GM19099 (cell line): ENCODE measurements around the gene PIGB.

ENCODE experiments used
- POLR2A ChIP-seq: IDR thresholded peaks from 3 replicates; pipeline ENCODE4 v1.6.1; 2011; ENCODE audit warnings: low read depth; ENCODE audit not compliant: insufficient read length; ENCODE audit errors: extremely low read depth

The PIGB gene

GRCh38 chr15:55349282-55349681, 30.3 kb downstream of the PIGB start:
- TF ChIP-seq POLR2A = no peak

GRCh38 chr15:55353025-55353424, 34.0 kb downstream of the PIGB start:
- TF ChIP-seq POLR2A = no peak

DNA sequence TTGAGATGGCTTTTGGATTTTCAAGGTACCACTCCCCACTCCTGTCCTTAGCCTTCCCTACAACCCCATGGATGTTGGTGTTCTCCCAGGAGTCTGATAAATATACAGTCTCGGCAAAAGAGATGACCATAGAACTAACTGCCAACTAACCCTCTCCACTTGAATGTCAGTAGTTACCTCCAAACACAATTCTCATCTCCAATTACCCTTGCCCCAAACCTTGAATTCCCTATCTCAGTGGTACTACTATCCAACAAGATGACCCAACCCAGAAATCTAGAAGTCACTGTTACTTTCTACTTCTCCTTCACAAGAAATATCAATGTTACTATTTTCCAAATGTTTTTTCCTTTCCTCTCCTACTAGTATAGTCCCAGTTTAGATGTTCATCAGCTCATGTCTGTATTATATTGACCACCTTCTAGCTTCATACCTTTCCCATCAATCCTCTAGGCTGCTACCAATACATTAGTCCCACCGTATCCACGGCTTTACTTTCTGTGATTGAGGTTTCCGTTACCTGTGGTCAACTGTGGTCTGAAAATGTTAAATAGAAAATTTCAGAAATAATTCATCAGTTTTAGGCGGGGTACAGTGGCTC, 38.1 kb downstream of the PIGB start:
- no peak for TF ChIP-seq POLR2A

DNA sequence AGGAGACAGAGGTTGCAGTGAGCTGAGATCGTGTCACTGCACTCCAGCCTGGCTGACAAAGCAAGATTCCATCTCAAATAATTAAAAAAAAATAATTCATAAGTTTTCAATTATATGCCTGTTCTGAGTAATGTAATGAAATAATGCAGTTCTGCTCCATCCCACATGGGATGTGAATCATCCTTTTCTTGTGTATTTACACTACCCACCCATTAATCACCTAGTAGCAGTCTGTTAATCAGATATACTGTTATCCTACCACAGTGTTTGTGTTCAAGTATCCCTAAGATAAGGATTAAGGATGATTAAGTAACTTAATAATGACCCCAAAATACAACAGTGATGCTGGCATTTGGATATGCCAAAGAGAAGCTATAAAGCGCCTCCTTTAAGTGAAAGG, 38.8 kb downstream of the PIGB start:
- no peak for TF ChIP-seq POLR2A

DNA sequence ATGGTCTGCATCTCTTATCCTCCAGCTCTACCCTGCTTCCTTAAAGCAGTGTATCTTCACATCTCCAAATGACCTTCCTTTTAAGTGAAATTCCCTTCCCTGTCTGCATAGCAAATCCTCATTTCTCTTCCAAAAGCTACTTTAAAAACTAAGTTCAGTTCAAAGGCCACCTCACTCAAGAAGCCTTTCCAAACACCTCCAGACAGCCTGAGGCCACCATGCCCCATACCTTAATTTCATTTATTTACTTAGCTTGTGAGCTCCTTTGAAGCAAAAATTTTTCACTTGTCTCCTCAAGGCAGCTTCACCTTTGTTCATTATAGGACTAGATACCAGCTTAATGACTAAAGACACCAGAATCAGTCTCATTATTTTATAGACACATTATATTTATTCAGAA, 39.4 kb downstream of the PIGB start:
- TF ChIP-seq POLR2A = no peak

DNA sequence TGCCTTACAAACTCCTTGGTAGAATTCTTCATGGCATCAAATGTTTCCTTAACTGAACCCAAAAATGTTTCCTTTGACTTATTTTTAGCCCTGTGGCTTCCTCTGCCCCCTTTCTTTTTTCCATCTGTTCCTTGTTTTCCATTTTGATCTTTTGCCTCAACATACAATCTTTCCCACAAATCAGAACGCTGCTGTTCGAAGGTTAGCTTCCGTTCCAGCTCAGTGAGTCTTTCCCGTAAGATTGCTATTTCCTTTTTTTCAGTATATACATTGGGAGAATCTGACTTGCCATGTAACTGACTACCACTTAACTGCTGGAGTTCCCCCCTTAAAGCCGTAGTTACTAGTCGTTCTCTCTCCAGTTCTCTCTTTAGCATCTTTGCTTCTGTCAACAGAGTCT, 41.2 kb downstream of the PIGB start:
- TF ChIP-seq POLR2A = no peak

DNA sequence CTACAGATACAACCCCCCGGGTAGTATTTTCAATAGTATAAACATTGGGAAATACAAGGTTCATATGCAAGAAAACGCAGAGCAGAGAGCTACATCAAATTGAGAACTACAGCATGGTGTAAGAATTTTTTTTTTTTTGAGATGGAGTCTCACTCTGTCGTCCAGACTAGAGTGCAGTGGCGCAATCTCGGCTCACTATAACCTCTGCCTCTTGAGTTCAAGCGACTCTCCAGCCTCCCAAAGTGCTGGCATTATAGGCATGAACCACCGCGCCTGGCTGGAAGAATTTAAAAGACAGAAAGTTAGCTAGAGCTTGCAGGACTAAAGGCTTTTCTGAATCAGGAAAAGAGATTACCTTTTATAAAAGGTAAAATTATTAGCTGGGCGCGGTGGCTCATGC, 42.0 kb downstream of the PIGB start:
- TF ChIP-seq POLR2A = no peak

GRCh38 chr15:55362641-55363040, 43.6 kb downstream of the PIGB start:
- no peak for TF ChIP-seq POLR2A

GRCh38 chr15:55366981-55367380, 48.0 kb downstream of the PIGB start:
- no peak for TF ChIP-seq POLR2A

GRCh38 chr15:55372701-55373440, 53.8 kb downstream of the PIGB start:
- no peak for TF ChIP-seq POLR2A

GRCh38 chr15:55379095-55379494, 60.1 kb downstream of the PIGB start:
- no peak for TF ChIP-seq POLR2A

DNA sequence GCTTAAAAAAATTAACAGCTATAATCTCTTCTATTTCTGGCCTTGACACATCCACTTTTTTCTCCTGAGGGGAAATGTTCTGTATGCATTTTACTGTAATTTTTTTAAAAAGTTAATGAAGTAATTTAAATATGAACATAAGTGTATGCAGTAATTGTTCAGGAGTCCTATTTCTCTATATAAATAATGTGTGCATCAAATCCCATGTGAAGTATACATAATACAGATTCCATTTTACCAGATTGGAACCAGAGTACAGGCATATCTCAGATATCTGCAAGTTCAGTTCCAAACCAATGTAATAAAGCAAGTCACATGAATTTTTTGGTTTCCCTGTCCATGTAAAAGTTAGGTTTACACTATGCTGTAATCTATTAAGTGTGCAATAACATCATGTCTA, 62.6 kb downstream of the PIGB start:
- TF ChIP-seq POLR2A = no peak

DNA sequence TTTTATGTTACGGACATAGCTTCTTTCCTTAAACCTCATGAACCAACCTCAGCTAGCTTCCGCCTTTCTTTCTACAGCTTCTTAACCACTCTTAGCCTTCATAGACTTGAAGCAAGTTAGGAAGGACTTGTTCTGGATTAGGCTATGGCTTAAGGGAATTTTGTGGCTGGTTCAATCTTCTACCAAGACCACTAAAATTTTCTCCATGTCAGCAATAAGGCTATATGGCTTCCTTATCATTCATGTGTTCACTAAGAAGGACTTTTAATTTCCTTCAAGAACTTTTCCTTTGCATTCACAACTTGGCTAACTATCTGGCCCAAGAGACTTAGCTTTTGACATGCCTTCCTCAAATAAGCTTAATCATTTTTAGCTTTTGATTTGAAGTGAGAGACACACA, 64.7 kb downstream of the PIGB start:
- no peak for TF ChIP-seq POLR2A

- no peak for TF ChIP-seq POLR2A
These were observed 68.0 kb downstream of the PIGB start for GRCh38 chr15:55387027-55387426.

- TF ChIP-seq POLR2A = no peak
These were observed 70.2 kb downstream of the PIGB start for GRCh38 chr15:55389264-55389607.

DNA sequence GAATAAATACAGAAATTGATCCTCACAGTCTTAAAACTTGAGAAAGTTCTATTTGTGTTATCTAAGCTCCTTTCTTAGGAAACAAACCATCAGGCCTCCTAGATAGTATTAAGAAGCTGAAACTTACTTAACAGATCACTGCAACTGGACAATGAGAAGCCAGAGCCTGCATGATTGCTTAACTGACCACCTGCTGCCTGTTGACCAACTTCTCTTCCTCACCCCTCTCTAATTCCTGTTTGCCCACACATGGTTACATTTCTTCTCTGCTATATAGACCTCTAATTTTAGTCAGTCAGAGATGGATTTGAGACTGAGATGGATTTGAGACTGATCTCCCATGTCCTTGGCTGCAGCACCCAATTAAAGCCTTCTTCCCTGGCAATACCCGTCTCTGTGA, 75.7 kb downstream of the PIGB start:
- TF ChIP-seq POLR2A = no peak

DNA sequence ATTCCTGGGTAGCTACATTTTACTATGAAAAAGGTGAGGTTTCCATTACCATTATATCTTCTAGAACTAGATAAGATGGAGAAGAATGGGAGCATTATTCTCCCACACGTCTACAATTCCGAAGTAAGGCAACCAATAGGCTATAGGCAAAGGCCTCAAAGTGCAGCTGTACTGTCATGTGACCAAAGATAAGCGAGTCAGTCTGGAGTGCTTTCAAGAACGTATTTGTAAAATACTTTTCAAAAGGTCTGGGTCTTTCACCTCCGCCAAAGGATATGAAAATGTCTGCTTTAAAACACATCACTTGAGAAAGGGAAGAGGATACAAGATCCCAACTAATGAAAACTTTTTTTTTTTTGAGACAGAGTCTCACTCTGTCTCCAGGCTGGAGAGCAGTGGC, 79.2 kb downstream of the PIGB start:
- TF ChIP-seq POLR2A = no peak
